NCI-H524 (cell line): ENCODE data around the gene ARHGDIB.

Source experiments
- DNase-seq, 2 experiments: peaks; one replicate each; lab custom pipeline; 2025; lab: John Stamatoyannopoulos, UW

The ARHGDIB gene

DNA sequence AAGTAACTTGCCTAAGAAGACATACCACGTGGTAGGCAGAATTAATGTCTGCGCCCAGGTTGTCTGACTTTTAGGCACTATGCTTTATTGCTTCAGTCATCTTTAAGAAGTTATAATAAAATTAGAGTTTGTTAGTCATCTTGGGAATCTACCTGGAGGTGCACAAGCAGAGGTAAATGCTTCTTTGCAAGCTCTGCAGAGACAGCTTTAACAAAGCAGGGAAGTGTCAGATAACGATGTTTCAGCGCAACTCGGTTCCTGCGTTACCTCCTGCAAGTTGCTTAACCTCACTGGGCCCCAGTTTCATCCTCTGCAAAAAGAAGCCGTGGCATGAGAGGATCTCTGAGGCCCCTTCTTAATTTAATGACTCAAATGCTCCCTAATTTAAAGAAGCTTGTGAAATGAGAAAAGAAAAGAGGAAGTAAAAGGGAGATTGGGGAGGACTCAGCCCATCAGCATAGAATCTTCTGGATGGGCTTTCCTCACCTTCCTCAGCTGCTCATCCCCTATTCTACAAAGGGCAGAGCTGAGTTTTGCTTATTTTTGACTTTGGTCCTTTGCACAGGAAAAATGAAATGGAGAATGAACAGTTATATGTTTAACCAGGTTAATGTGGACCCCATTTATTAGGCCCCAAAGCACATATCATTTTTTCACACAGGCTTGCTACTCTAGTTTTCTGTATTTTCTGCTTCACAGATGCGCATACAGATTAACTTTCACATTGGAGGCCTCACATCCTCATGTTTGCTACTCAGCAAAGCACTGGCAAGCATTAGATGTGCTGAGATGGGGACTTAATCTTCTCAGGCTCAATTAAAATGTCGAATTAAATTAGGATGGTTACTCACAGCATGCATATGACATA is 5.1 kb downstream of the ARHGDIB start:
- DNase-seq: no peak

DNA sequence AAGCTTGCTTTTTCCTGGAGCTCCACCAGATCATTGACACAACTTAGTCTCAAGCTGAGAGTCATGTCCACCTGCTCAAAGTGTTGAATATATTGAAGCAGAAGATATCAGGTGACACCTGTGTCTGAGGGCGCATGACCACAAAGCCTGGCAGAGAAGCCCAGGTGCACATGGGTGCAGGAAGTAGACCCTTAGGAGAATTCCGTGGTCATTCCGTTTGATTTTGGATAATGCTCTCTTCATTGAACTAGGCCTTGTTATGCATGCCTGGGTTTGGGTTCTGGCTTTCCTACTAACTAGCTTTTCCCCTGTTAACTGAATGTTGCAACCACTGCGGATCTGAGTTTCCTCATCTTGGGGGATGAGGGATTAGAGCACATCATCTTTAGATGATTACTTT is 7.1 kb downstream of the ARHGDIB start:
- DNase-seq: no peak

DNA sequence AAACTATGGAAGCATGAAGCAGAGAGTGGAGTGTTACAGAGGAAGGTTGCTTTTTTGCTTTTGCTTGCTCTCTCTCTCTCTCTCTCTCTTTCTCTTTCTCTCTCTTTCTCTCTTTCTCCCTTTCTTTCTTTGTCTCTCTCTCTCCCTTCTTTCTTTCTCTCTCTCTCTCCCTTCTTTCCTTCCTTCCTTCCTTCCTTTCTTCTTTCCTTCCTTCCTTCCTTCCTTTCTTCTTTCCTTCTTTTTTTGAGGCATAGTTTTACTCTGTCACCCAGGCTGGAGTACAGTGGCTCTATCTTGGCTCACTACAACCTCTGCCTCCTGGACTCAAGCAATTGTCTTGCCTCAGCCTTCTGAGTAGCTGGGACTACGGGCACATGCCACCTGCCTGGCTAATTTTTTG is 7.6 kb downstream of the ARHGDIB start:
- DNase-seq: no peak

DNA sequence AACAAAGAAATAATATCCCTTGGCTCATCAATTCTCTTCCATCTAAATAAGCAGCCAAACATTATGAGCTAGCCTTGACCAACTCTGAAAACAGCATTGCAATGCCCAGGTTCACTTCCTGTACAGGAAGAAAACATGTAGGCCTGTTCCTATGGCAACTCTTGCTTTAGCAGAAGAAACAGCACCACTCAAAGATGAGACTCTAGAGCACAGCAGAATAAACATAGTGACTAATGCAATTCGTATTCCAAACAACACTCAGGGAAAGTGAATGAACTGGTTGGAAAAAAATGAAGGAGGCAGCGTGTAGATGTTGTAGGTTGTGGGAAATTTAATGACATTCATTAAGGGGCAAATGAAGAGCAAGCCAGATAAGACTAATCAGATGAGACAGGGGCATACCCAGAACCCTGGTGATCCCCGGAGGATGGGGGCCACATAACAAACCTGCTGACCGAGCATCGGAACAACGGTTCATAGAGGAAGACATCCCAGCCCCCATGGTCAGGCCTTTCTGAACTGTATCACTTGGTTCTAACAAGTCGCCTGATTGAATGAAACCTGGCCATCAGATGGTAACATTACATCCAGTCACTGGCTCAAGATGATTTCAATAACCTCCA is 9.0 kb downstream of the ARHGDIB start:
- no peak for DNase-seq

DNA sequence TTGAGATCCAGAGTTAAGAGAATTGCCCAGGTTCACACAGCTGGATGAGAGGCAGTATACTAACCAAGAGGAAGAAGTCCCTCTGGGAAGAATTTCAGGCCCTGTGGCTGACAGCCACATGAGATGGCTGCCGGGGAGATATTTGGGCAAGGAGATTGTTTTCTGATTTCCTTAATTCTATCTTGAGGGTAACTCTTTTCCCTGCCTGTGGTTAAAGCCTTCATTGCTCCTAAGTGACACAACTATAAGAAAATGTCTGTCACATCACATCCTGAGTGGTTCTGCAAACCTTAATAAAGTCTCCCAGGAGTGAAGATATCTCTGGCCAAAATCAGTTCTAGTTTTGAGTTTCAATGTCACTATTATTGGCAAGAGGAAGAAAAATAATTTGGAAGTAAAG is 9.6 kb downstream of the ARHGDIB start:
- no peak for DNase-seq

DNA sequence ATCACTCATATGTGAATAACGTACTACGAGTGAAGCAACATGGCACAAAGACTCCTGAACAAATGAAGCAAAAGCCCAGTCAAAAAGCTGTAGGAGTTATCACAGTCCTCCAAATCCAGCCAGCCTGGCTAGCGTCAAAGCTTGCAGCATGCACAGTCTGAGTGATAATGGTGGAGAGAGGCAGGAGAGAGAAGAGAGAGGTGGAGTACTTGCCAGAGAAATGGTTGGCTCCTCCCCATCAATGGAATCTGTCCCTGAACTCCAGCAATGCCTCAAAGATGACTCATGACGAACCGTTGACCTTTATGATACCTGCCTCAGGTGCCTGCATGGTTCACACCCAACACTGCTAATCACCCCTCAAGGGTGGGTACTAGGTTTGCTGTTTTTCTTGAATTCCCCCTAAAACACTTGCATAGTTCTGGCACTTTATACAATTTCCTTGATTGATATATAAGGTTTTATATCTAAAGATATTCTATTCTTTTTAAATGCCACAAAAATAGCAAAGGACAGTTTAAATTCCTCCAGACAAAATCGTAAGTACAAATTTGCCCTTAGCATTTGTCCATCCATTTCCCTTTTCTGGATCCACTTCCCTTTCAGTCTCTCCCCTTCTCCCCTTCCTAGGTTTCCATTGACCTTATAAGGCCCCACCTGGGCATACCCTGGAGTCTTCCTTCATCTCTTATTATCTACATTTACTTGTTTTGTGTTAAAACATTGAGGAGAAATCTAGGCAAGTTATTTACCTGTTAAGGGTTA is 10.2 kb downstream of the ARHGDIB start:
- DNase-seq: no peak

DNA sequence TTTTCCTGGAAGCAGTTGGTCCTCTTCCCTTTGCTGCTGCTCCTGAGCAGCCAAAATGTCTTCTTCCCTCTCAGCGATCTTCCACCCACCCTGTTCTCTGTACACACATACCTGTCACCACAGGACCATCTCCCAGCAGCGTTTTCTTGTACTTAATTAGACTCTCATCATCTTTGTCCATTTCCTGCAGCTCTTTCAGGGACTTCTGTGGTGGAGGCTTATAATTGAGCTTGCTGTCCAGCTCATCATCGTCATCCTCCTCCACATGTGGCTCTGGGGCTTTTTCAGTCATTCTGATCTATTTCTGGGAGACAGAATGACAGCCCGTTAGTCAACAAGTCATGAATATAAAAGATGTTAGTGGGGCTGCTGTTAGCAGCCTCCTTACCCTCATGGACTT is 11.0 kb downstream of the ARHGDIB start:
- DNase-seq: no peak

DNA sequence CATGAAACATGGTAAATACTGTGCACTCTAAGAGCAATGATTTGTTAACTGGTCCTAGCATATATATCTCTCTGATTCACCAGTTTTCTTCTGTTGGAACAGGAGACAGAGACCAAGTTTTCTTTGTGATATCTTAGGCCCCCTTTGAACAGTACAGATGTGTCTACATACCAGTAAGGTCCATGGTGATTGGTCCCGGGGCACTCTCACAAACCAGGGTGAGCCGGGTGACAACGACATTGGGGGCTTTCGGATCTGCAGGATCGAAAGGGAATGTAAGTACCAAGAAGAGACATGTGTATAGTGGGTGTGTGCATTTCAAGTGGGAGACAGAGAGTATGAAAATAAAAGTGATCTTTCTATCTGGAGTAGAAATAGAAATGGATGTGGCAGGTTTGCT is 11.8 kb downstream of the ARHGDIB start:
- DNase-seq: no peak

DNA sequence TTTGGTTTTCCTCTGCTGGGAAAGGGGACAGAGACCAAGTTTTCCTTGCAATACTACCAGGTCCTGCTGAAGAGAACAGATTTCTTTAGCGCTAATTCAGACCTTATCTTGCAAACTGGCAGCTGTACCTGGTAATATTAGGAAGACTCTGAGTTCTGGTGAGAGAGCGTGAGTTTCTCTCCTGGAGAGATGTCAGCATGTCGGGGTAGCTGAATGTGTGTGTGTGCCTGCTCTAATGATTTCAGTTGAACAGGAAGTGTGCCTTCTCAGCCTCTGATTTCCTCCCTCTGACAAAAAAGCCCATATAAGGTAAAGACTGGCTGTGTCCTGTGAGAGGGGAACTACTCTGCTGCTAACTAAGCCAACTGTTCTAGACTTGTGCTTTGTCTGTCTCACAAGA is 12.7 kb downstream of the ARHGDIB start:
- DNase-seq: no peak

DNA sequence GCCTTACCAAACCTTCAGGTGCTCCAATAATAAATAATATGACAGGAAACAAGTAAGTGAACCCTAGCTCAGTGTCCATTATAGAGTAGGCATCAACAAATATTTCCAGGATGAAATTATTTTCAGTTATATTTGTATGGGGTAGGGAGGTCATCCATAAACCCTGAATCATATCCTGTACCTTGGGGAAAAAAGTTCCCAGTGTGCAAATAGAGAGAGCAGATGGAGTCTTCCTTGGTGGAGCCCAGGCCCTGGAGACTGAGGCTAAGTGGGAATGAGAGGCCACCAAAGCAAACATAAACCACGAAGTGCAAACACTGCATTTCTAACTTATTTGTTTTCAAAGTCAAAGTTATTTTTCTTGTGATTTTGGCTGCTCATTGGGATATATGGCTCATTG is 14.5 kb downstream of the ARHGDIB start:
- no peak for DNase-seq

DNA sequence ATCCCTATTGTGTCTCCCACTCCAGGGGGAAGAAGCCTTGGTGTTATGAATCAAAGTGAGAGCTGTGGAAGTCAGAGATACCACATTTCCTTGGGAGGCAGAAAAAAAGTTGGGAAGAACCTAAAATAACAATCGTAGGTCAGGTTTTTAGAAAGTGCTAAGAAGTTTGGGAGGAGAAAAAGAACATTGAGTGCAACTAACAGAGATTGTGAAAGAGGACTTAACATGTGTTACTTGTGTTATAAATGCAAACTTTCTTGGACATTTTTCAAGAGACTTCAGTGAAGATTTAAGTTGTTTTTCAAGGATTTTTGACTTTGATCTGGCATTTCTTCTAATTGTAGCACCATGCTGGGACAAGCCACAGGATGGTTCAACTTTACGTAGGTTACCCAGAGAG is 15.2 kb downstream of the ARHGDIB start:
- no peak for DNase-seq

DNA sequence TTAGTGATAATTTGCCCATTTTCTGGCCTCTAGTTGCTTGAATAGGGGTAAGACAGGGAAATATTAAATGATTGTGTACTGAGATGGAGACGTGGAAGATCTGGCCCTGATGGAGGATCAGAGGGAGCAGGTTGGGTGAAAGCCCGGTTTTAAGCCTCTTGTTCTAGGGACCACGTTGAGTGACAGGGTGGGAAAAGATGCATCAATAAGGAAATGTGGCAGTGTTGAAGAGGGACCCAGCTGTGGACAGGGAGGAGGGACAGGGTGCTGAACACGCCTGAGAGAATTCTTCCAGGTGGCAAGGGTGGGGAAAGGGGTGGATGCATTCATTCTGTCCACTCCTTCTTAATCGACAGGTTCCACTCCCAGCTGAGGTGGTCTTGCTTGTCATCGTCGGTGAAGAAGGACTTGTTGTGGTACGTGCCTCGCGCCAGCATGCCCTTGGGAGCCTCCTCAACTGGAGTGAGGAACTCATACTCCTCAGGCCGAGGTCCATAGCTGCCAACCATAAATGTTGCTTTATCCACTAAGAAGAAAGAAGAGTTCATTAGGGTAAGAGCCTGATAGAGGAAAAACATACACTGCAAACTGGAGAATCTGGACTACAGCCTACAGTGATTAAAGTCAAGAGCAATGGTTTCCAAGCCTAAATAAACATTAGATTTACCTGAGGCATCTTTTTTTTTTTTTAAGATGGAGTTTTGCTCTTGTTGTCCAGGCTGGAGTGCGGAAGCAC is 19.0 kb downstream of the ARHGDIB start:
- DNase-seq: no peak

DNA sequence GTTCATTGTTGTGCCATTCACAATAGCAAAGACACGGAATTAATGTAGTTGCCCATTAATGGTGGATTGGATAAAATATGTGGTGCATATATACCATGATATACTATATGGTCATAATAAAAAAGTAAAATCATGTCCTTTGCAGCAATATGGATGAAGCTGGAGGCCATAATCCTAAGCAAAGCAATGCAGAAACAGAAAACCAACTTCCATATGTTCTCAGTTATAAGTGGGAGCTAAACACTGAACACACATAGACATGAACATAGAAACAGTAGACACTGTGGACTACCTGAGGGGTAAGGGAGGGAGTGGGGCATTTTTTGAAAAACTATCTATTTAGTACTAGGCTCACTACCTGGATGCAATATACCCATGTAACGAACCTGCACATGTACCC is 20.0 kb downstream of the ARHGDIB start:
- DNase-seq: no peak

DNA sequence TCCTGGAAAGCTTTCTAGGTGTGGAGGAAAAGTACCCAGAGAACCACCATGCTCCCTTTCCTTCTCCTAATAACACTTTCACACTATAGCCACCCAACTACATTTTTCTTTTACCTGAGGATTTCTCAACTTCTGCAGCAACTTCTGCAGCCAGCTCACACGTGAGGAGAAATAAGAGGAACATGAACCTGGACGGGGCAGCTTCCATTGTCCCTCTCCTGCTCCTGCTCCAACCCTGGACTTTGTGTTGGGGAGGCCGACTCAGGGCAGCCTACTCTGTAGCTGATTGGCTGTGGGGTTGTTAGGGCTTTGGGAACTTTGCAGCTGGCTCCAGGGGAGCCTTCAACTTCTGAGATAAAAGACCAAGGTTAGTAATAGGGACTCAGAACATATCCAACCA is 23.1 kb downstream of the ARHGDIB start, which contains the start of gene ERP27:
TSS of gene ERP27 (minus strand) at position 237 of the 400 bp plus-strand sequence. CDS start at position 208, 29 bp downstream.
- no peak for DNase-seq

DNA sequence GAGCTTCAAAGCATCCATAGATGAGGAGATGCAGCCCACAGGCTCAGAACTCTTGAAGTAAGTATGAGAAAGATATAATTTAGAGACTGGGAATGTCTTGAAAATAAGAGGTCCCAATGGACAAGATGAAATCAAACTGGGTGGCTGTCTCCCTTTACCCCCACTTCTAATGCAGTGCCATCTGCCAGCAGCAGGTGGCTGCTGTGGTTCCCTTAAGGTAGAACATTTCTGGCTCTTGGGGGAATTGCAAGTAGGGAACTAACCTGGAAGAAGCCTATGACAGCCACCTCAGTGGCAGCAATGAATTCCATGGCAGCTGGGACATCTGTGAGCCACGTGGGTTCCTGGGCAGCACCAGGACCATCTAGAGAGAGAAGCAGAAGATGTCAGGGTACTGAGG is 23.7 kb downstream of the ARHGDIB start:
- peak; percentile 30 to 78 for DNase-seq

DNA sequence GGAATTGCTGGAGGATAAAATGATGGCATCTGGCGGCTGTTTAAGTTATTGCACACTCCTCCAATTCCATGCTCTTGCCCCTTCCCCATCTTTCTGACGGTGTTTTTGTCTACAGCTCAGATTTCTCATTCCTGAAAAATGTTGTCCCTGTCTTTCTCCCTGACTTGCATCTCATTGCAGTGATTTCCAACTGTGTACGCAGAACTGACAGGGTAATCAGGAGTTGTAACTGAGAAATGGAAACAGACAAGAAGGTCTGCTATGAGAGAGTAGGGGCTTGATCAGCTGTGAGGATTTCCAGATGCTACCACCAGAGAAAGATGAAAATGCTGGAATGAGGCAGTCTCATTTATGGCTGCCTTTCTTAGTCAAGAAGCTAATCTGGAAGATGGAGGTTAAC is 24.4 kb downstream of the ARHGDIB start:
- peak; percentile 40 to 56 for DNase-seq

DNA sequence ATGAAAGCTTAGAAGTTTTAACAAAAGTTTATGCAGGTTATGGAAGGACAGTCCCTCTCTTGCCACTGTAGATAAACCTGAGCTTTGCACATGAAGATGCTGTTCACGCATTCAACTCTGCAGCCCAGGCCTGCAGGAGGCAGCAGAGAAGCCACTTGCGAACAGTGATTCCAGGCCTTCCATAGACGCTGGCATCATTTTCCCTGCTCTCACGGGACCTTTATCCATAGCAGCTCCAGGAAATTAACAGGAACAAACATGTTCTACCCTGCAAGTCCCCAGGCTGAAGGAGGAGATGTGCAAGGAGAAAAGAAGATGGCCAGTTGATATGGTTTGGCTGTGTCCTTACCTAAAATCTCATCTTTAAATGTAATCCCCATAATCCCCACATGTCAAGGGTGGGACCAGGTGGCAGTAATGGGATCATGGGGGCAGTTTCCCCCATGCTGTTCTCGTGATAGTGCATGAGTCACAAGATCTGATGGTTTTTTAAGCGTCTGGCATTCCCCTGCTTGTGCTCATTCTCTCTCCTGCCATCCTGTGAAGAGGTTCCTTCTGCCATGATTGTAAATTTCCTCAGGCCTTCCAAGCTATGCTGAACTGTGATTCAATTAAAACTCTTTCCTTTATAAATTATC is 25.1 kb downstream of the ARHGDIB start:
- peak; percentile 81 to 88 for DNase-seq

DNA sequence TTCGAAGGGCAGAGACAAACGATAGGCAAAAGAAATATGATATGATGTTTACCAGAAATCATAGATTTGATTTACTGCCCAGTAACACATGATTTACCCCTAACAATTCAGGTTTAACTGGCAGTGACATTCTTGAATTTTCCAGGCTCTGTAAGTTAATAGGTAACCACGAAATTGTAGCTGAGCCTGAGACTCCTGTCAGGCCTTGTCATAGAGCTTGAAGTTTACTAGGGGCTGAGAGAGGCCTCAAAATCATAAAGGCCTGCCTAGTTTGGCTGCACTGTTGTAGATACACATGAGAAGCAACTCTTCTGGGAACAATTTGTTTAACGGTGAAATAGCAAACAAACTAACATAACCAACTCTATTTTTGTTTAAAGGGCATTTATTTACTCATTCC is 26.4 kb downstream of the ARHGDIB start:
- no peak for DNase-seq

DNA sequence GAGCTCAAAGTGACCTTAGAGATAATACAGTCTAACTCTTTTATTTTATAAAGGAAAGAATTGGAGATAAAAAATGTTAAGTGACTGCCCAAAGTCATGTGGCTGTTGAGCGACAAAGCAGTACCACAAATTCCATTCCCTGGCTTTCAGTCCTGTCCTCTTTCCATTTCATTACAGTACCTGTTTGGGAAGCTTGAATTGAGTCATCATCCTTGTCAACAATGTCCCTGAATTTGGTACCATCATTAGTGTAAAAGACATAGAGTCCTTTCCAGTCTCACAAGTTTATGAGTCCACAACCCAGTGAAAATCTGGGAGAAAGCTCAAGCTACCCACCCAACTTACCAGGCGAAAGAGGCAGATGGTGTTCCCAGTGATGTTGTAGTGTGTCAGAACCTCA is 26.9 kb downstream of the ARHGDIB start:
- no peak for DNase-seq

DNA sequence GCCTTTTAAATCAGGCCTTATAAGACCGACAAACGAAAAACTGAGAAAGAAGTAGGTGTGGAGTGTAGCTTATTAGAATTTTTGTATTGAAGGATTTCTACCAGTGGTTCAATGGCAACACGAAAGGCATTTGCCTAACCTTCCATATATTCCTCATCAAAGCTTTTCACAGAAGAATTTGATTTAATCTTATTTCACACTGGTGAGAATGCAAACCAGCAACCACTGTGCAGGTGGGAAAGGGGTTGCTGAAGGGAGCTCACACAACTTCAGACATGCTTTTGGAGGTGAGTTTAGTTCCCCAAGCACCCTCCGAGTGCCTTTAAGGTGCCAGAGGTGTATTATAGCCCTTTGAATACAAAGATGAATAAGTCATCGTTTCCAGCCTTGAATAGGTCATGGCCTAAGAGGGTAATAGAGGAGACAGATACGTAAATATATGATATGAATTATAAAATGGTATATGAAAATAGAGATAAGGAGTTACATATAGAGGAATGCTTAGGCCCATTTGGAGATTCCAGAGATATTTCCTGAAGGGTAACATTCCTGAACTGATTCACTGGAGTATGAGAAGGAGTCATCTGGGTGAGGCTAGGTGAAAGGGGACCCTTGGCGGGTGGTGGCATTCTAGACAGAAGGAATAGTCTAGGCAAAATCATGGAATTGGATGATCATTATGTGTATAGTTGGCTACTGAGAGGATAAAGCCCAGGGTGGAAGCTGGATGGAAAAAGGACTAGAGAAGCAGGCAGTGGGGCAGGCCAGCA is 29.4 kb downstream of the ARHGDIB start:
- no peak for DNase-seq

DNA sequence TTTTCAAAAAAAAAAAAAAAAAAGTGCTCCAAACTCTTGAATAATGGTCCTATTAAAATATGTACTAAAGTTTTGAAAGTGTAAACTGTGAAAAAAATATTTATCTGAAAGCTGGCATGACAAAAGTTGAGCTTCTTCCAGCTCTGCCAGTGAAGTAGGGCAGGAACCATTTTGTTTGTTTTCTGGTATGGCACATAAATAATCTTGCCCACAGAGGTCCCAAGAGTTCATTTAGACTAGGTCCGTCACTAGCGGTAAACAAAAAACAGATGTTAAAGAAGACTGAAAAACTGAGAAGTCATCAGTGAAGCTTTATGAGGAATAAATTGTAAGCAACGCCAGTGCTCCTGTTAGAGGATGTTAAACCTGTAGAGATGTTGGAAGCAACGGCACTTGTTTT is 30.0 kb downstream of the ARHGDIB start:
- no peak for DNase-seq
